ENCODE measurements around the gene FEZF2.

The FEZF2 gene

DNA sequence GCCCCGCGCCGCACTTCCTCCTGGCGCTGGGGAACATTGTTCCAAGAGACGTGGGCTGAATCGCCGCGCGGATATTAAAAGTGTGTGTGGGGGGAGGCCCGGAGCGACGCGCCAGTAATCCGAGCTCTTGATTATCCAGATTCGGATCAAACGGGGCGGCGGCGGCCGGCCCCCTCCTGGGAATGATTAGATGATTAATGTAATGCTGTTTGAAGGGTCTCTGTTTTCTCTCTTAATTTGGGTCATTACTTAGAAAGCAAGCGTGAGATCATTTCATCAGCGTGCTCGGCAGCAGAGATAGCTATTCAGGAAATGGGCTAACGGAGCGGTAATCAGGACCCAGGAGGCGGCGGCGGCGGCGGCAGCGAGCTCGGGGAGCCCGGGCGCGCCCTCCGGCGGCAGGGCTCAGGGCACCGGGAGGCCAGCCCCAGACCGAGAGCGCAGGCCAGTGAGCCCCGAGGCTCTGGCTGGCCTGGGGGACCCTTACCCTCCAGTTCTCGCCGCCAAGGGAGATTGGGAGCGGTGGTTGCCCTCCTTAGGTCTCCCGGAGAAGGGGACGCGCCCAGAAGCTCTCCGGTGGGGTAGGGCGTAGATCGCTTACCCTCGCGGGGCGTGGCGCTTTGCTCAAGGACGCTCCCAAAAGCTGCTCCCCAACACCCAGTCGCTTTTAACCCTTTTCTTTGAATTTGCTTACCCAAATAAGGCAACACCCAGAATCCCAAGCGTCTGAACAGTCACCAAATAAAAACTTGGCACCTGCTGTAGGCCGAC lies 4.5 kb downstream of the FEZF2 start:
- TF ChIP-seq, protein P1, sequence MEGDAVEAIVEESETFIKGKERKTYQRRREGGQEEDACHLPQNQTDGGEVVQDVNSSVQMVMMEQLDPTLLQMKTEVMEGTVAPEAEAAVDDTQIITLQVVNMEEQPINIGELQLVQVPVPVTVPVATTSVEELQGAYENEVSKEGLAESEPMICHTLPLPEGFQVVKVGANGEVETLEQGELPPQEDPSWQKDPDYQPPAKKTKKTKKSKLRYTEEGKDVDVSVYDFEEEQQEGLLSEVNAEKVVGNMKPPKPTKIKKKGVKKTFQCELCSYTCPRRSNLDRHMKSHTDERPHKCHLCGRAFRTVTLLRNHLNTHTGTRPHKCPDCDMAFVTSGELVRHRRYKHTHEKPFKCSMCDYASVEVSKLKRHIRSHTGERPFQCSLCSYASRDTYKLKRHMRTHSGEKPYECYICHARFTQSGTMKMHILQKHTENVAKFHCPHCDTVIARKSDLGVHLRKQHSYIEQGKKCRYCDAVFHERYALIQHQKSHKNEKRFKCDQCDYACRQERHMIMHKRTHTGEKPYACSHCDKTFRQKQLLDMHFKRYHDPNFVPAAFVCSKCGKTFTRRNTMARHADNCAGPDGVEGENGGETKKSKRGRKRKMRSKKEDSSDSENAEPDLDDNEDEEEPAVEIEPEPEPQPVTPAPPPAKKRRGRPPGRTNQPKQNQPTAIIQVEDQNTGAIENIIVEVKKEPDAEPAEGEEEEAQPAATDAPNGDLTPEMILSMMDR (IDR thresholded peaks at IDR 0.05; ENCODE audit: low read depth, low read length): no peak
- no peak for DNase-seq (ENCODE audit: extremely low read depth, low read depth)

DNA sequence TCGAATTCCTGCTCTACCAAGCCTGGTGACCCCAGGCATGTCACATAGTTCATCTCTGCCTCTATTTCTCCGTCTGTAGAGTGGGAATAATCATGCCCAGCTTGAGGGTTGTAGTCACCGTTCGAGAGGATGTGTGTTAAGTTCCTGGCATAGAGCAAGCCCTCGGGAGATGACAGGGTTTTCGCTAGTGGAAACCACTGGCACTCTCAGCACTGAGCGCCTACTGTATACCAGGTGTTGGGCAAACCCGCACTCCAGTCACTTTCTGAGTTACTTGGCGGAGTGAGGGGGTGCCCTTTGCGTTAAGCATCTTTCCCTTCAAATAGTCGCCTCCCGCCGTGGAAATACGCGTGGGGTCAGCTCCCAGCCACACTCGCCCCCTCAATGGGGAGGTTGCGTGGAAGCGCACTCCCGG lies 5.1 kb downstream of the FEZF2 start:
- TF ChIP-seq, protein P1 (IDR thresholded peaks at IDR 0.05; ENCODE audit: low read depth, low read length): no peak

DNA sequence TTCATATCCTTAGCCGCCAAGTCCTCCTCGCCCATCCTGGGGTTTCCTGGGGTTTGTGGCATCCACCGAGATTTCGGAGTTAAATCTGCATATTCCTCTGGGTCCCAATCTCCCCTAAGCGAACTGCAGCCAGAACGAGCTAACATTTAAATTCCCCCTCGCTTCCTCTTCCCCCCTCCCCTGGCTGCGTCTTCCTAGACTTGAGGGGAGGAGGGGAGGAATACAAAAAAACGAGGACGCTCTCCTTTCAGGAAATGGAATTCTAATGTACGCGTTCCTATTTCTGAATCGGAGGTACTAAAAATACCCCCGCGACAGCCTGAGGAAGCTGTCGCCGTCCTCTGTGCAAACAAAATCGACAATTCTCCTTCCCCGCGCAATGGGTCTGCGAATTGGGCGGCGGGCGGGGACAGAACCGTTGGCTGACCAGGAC lies 5.6 kb downstream of the FEZF2 start:
- TF ChIP-seq, protein P1 (IDR thresholded peaks at IDR 0.05; ENCODE audit: low read depth, low read length): no peak

More for the DNA sequence above, 5.1 kb downstream of the FEZF2 start:
- DNase-seq (ENCODE audit: extremely low read depth, low read depth): no peak

DNA sequence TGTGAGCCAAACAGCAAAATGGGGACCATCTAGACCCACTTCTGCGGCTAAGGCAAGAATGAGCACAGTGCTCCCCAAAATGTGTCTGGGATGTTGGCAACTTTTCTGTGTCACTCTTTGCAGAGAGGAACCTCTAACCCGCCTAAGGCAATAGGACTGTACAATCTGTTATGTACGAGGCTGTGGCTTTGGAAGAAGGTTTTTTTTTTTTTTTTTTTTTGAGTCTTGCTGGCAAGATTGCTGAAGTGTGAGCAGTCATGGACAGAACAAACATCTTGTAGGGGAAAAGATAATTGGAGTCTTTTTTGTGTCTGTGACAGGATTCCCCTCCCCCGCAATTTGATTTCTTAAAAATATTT lies 7.2 kb downstream of the FEZF2 start:
- no peak for DNase-seq (ENCODE audit: extremely low read depth, low read depth)
- TF ChIP-seq, protein P1 (IDR thresholded peaks at IDR 0.05; ENCODE audit: low read depth, low read length): no peak

More for the DNA sequence above, 5.6 kb downstream of the FEZF2 start:
- DNase-seq (ENCODE audit: extremely low read depth, low read depth): no peak

DNA sequence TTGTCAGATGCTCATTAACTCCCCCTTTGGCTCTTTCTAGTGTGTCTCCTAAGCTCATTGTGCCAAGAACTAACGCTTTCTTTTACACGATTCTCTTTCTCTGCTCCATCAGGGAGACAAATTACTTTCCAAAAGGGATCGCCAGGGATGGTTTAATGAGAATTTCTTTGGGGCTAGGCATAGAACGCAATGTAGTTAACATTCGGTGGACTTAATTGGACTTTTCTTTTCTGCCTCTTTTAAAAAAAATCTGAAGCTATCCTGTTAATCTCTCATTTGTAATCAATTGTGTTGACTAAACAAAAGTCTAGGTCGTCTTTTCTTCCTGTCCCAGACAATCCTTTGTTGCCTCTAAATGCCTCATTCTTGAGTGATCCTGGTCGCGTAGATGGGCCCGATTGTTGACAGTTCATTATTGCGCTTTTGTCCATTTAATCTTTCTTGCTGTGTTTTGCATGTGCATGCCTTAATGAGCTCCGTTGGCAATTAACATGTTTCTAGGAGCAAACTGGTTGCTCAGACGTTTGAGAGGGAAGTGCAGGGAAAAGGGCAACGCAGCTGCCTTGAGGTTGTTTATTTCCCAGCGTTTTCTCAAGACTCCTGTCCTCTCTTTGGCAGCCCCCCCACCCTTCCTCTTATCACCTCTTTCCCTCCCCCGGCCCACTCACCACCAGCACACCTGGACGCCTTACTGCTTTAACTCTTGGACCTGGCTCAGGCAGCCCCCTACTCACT lies 7.8 kb downstream of the FEZF2 start:
- TF ChIP-seq, protein P1 (IDR thresholded peaks at IDR 0.05; ENCODE audit: low read depth, low read length): no peak
- no peak for DNase-seq (ENCODE audit: extremely low read depth, low read depth)

DNA sequence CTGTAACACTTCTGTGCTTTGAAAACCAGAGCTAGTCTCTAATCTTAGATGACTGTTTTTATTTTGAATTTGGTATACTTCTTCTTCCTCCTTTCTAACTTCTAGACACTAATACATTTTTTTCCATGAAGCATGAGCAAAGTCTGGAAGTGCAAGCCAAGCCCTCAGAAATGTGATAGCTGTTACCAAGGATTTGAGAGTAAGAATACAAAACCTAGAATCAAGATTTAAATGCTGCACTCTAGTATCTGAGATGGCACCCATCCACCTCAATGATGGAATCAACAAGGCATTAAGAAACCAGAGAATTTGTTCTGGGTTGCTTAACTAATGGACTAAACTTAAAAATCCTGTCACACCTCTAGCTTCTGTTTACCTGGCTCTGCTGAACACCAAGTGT lies 9.2 kb downstream of the FEZF2 start:
- TF ChIP-seq, protein P1 (IDR thresholded peaks at IDR 0.05; ENCODE audit: low read depth, low read length): no peak
- DNase-seq (ENCODE audit: extremely low read depth, low read depth): no peak

DNA sequence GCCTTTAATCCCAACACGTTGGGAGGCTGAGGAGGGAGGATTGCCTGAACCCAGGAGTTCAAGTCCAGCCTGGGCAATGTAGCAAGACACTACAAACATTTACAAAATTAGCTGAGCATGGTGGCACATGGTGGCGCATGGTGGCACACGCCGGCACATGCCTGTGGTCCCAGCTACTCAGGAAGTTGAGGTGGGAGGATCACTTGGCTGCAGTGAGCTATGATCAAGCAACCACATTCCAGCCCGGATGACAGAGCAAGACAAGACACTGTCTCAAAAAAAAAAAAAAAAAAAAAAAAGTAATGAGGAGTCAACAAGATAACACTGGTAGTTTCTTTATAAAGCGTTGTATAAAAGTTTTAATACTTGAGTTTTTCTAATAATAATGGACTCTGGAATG lies 10.1 kb downstream of the FEZF2 start:
- TF ChIP-seq, protein P1 (IDR thresholded peaks at IDR 0.05; ENCODE audit: low read depth, low read length): no peak
- no peak for DNase-seq (ENCODE audit: extremely low read depth, low read depth)

Measured in AG09319 (cell line).